GM12874 (cell line): ENCODE measurements around the gene NR5A1.

Experiments used
- TF ChIP-seq, protein P1 (sequence below): IDR thresholded peaks from 2 replicates; pipeline ENCODE4 v1.5.1; 2011; ENCODE audit warnings: low read depth, mild to moderate bottlenecking, control low read depth, low read length, moderate library complexity; ENCODE audit not compliant: insufficient read depth

Gene NR5A1

DNA sequence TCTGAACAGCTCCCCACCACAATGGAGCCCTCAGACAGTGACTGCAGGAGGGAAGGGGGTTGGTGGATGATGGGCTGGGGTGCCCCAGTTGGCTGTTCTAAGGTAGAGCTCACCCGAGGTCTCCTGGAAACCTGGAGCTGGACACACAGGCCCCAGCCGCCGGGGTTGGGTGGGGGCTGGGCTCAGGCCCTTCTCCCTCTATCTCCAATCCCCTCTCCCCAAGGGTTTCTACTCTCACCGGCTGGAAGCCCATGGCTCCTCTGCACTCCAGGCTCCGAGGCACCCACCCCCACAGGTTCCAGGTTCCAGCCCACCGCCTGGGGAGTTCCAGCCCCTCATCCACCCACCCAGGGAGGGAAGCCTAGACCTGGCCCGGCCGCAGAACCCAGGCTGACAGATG, 766 bp downstream of the NR5A1 start:
- TF ChIP-seq, protein P1, sequence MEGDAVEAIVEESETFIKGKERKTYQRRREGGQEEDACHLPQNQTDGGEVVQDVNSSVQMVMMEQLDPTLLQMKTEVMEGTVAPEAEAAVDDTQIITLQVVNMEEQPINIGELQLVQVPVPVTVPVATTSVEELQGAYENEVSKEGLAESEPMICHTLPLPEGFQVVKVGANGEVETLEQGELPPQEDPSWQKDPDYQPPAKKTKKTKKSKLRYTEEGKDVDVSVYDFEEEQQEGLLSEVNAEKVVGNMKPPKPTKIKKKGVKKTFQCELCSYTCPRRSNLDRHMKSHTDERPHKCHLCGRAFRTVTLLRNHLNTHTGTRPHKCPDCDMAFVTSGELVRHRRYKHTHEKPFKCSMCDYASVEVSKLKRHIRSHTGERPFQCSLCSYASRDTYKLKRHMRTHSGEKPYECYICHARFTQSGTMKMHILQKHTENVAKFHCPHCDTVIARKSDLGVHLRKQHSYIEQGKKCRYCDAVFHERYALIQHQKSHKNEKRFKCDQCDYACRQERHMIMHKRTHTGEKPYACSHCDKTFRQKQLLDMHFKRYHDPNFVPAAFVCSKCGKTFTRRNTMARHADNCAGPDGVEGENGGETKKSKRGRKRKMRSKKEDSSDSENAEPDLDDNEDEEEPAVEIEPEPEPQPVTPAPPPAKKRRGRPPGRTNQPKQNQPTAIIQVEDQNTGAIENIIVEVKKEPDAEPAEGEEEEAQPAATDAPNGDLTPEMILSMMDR, result no peak

DNA sequence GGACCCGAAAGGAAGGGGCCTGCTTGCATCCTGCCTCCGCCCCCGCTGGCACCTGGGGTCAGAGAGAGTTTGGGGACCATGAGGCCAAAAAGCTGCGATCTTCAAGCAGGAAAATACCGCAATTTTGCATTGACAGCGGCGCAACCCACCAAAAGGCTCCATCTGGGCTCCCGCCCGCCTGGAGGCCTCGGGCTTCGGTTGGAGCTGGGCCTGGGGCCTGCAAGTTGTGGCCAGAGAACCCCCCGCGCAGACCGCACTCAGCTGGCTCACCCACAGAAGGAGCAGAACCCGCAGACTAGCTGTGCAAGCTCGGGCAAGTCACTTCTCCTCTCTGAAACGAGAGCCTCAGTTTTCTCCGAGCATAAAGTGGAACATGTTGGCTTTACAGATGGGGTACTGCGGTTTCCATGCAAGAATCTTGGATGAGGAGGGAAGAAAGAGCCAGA, 1.3 kb downstream of the NR5A1 start:
- TF ChIP-seq, protein P1, result no peak

DNA sequence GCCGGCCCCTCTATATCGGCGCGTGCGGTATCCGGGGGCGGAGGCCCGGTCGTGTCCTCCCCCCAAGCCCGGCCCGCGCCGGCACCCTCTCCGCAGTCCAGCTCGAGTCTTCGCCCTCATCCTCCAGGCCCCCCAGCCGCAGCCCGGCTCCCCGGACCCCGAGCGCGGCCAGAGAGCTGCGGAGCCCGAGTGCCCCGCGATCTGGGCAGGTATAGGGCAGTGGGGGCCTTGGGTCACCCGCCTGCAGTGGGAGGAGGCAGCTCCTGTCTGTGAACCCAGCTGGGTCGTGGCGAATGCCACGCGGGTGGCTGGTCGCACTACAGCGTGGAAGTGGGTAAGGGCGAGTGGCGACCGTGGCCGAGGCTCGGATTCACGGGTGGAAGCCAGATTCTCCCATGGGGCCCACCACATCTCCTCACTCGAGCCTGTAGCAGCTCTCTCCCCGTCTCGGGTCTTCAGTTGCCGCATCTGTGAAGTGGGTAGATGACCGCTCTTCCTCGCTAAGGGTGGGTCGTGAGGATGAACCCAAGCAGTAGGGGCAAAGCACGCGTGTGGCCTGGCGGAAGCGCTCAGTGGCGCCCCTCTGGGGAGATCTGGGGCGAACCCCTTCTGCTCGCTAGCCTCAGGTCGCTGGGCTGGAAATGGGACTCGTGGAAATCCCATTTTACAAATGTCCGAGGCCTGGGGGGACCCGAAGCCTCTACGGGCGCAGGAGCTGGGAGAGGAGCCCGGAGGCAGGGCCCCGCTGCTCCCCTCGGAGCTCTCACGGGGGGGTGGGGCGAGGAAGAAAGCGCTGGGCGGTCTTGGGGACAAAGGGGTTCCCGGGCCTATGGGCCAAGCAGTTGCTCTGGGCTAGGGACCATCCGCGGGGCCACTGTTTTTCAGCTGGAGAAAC, 1.9 kb downstream of the NR5A1 start:
- TF ChIP-seq, protein P1, result no peak

DNA sequence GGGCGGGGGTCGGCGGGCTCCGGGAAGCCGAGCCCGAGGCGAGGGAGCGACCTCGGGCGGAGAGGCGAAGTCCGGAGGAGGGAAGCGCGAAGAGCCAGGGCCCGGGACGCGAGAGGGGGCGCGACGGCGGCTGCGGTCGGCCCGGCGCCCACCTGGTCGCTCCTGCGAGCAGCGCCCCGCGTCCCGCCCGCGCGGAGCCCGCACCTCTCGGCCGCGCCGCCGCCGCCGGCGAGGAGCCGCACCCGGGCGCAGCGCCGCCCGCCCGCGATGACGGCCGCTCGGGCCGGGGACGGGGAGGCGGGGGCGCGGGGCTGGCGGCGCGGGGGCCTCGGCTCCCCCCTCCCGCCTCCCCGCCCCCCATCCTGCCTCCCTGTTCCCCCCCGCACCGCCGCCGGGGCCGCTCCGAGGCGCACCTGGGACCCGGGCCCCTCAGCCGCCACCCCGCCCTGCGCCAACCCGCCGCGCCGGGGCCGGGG, 2.6 kb downstream of the NR5A1 start:
- TF ChIP-seq, protein P1, result no peak

DNA sequence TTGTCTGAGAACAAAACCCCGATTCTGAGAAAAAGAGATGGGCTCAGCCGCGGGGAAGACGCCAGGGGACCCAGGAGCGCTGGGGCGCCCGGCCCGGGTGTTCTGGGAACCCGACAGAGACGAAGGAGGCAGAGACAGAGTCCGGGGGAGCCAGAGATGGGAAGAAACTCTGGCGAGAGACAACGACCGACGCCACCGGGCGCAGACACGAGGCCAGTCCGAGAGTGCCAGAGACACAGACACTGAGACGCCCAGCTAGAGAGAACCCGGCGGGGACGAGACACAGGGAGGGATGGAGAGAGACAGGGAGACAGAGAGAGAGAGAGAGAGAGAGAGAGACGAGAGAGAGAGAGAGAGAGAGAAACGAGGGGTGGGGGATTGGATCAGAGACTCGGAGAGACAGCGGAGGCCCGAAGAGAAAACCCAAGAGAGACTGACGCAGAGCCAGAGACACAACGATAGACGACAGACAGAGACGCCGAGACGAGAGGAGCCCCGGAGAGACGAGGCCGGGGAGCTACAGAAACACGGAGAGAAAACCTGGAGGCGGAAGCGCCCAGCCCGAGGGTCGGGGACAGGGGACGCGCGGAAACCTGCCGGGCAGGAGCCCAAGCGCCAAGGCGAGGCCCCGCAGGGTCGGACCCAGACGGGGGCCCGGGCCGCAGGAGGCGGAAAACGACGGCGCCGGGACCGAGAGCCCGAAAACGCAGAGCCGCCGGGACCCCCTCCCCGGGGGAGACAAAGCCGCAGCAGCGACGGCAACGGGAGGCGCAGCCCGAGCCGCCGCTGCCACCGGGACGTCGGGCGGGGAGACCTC, 3.3 kb downstream of the NR5A1 start:
- TF ChIP-seq, protein P1, result no peak

DNA sequence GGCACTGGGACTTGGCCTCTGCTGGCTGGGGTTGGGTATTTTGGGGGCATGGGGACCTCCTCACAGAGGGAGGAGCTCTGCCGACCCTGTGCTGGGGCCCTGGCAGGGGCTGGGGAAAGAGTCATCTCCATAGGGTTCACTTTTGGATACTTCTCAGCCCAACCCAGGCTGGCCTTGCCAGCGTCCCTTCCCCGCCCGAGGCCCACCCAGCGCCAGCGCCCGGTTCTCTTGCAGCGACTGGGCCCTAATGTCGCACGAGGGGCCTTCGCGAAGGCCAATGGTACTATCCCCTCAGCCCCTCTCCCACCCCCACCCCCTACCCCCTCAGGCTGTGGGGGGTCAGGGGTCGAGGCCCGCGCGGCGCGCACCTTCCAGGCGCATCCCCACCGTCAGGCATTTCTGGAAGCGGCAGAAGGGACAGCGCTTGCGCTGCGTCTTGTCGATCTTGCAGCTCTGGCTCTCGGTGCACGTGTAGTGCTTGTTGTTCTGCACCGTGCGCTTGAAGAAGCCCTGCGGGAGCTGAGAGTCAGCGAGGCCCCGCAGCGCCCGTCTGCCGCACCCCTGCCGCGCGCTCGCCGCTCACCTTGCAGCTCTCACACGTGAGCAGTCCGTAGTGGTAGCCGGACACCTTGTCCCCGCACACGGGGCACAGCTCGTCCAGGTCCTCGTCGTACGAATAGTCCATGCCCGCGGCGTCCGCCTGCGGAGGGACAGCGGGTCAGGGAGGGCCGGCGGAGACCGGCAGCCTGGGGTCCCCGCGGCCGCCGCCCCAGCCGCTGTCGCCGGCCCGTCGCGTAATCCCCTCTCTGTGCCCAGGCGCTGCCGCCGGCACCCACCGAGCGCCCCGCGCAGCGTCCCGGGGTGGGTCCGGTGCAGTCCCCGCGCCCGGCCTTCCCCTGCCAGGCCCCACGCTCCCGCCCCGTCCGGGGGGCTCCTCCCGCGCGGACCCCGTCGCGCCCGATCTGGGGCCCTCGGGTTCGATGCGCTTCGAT, 4.2 kb downstream of the NR5A1 start:
- TF ChIP-seq, protein P1, result no peak
